GM21423 (cell line): ENCODE results near the gene RBM12.
"Not testable (repeated sequence)": the region's sequence is repeated elsewhere in the genome, so short reads cannot be mapped to it uniquely, and the experiment has no call there.

Source experiments
- ATAC-seq: cut with Tn5 transposase; IDR thresholded peaks from one replicate; pipeline ENCODE4 v1.9.1; 2021; ENCODE audit warnings: mild to moderate bottlenecking, moderate library complexity; ENCODE audit not compliant: unreplicated experiment

RBM12 gene

DNA sequence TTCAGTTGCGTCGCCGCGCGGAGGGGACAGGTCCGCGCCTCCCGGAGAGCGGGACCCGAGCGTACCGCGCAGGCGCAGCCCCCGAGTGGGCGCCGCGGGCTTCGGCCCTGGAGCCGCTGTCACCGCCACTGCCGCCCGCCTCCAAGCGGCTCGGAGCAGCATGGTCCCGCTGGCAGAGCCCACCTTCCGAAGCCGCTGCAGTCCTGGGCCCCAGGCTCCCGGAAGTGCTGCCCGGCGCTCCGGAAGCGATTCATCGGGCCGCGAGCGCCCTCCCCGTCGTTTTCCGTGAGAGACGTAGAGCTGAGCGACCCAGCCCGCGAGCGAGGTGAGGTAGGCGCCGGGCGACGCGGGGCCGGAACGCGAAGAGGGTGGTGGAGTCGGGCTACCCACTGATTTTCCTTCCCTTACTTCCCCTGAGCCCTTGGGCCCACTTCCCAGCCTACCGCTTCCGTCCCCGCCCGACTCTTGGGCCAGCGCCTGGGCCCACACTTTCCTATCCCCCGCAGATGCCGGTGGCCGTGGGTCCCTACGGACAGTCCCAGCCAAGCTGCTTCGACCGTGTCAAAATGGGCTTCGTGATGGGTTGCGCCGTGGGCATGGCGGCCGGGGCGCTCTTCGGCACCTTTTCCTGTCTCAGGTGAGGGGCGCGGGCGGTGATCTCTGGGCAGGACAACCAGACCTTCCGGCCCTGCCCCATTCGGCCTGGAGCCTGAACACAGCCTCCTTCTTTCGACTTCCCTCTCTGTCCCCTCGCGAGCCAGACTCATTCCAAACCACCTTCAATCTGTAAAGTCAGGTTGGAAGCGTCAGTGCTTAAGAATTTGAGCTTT, 34.6 kb upstream of the RBM12 start, which contains the start of the genes NFS1 and ROMO1:
Gene NFS1 (minus strand): TSS at position 226 of the 830 bp plus-strand sequence. CDS start 64 bp downstream, at position 162.
Gene ROMO1 (plus strand): TSS at position 279 of the 830 bp plus-strand sequence. CDS start 228 bp downstream, at position 507.
- peak; percentile 73 for ATAC-seq

DNA sequence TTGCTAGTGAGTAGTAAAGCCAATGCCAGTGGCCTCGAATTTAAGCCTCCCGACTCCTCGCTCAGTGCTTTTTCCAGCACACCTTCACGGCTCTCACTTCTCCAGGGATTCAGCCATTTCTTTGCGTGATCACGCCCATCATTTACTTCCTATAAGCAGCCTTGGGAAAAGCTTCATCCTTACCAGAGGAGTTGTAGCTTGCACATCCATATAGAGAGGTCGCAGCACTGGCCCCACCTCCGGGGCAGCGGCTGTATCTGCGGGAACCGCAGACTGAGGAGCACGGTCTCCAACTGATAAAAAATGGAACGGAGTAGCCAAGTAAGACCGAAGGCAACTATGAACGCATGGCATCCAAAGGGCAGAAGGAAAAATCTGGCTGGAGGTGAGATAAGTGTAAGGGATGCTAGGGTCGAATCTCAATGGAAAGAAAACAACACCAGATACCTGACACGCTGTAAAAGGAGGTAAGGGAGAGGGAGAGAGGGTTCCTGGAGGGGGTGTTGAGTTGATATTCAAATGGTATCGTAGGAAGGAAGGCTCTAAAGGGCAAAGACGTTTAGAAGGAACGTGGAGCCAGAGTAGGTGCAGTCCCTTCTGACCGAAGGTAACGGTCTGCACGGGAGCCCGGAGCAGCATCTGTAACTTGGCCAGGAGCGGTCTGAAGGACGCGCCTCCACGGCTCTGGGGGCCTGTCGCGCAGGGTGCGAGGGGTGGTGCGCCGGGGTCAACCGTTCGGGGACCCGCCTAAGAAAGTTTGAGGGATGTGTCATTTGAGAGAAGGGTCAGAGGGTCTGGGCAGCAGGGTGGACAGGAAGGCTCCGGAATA, 33.8 kb upstream of the RBM12 start:
- ATAC-seq, result no peak

- ATAC-seq, result no peak
These were observed 33.1 kb upstream of the RBM12 start for GRCh38 chr20:35697696-35698297.

GRCh38 chr20:35695978-35696377, 31.3 kb upstream of the RBM12 start:
- no peak for ATAC-seq

GRCh38 chr20:35695245-35695749, 30.6 kb upstream of the RBM12 start:
- no peak for ATAC-seq

- no peak for ATAC-seq
These were observed 25.6 kb upstream of the RBM12 start for GRCh38 chr20:35690265-35690664.

DNA sequence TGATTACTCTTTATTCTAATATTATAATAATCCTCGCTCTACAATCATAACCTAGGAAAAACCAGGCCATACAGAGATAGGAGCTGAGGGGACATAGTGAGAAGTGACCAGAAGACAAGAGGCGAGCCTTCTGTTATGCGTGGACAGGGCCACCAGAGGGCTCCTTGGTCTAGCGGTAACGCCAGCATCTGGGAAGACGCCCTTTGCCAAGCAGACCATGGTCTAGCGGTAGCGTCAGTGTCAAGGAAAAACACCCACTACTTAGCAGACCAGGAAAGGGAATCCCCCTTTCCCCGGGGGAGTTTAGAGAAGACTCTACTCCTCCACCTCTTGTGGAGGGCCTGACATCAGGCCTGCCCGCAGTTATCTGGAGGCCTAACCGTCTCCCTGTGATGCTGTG, 22.2 kb upstream of the RBM12 start:
- not testable (repeated sequence) for ATAC-seq

DNA sequence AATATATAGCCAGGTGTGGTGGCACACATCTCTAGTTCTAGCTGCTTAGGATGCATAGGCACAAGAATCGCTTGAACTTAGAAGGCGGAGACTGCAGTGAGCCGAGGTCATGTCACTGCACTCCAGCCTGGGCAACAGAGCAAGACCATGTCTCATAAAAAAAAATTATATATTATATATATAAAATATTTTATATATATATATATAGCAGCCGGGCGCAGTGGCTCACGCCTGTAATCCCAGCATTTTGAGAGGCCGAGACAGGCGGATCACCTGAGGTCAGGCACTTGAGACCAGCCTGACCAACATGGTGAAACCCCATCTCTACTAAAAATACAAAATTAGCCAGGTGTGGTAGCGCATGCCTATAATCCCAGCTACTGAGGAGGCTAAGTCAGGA, 20.7 kb upstream of the RBM12 start:
- not testable (repeated sequence) for ATAC-seq

- ATAC-seq, result no peak
These were observed 17.3 kb upstream of the RBM12 start for GRCh38 chr20:35681960-35682359.

- ATAC-seq, result no peak
These were observed 15.9 kb upstream of the RBM12 start for GRCh38 chr20:35680452-35681183.

DNA sequence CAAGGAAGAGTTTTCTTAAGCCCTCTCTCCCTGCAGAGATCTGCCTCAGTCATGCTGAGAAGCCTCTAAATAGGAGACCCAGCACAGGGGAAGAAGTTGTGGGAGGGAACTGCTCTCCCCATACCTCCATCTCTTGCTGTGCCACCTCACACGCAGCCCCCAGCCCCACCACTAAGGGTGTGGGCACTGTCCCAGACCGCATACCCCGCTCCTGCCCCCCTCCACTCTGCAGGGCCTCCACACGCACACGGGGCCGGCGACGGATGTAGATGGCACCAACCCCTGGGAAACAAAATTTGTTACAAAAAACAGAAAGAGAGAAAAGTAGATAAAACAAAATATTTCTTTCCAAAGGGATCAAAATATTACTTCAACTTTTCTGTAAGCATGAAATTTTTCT, 10.2 kb upstream of the RBM12 start:
- ATAC-seq, result no peak

DNA sequence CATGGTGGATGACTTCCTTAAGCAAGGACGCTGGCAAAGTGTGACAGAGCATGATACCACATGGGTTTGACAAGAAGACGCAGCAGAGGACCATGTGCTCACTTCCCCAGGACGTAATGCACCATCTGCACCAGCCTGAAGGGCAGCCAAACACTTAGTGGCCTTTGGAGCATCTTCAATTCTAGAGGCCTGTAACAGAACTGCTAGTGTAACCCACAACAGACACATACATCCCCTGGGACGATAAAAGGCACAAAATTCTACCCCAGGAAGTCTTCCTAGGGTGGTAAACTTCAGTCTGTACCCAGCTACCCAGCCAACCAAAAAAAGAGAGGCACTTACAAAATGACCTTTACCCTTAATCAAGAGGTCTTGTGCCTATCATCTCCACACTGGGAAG, 9.2 kb upstream of the RBM12 start:
- no peak for ATAC-seq

DNA sequence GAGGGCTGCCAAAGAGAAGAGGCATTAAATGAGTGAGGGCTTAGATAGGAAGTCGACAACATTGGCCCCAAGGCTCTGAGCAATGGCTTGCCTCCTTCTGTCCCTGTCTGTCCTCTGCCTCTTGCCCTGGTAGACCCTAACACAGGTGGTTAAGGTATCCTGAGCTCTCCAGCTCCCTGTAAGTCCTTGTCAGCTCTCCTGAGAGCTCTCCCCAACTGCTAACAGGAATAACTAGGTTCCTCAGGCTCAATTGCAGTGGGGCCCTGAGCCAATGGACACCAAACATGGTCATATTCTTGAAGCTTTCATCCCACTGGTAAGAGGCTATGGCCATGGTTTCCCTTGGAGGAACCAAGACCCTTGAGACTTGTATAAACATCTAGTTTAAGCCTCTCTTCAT, 5.0 kb upstream of the RBM12 start:
- no peak for ATAC-seq

- no peak for ATAC-seq
These were observed 4.5 kb upstream of the RBM12 start for GRCh38 chr20:35669221-35669620.

GRCh38 chr20:35665949-35666288, 1.2 kb upstream of the RBM12 start:
- no peak for ATAC-seq

GRCh38 chr20:35663516-35664465, 909 bp downstream of the RBM12 start:
- peak; percentile 40 for ATAC-seq

DNA sequence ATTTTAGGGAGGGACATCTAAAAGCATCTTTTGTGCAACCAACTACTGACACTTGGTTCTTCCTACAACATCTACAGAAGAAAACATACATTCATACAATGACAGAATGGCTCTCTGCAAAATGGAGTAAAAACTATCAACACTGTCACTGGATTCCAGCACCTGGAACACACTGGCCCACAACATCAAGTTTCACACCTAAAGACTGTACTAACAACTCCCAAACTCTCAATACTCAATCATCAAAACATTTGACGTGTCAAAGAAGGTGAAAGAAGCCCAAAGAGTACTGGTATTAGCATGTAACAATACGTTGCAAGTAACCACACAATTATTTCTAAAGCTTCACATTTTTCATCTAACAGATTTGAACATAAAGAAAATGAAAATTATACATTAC, 2.1 kb downstream of the RBM12 start:
- ATAC-seq, result no peak

GRCh38 chr20:35661908-35662307, 2.8 kb downstream of the RBM12 start:
- no peak for ATAC-seq

DNA sequence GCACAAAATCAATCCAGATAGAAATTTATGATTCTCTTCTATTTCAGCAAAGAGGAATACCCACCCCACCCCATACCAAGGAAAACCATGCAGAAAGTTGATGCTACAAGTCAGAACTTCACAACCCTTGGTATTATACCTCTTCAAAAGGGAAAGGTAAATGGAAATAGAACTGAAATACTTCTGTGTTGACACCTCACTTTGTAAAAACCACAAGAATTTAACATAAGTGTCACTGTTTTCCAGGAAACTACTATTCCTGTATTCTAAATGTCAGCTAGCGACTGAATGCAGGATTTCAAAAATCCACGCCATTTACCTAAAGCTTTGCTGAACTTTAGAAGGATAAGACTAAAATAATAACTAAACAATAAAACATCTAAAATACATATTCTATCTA, 3.6 kb downstream of the RBM12 start:
- ATAC-seq, result no peak
